SK-N-SH treated with all-trans-retinoic acid at 6 μM for 48 hours (cell line): ENCODE results near the gene MRPL42.

Experiments used
- ATAC-seq: fragments of 200-7000 bp; cut with Tn5 transposase; 3 replicates; pipeline ENCODE4 v1.9.1; 2020; ENCODE audit warnings: mild to moderate bottlenecking, moderate library complexity
- ARNTL ChIP-seq: fragments of 450-650 bp; formaldehyde crosslinking; IDR thresholded peaks from 2 replicates; pipeline ENCODE4 v1.5.0; 2020; ENCODE audit warnings: low read depth, mild to moderate bottlenecking, moderate library complexity, borderline replicate concordance
- BACH2 ChIP-seq: fragments of 250-450 bp; sonication (Bioruptor Pico); IDR thresholded peaks from 2 replicates; pipeline ENCODE4 v1.9.0; 2021; ENCODE audit warnings: mild to moderate bottlenecking, borderline replicate concordance
- CSDC2 ChIP-seq: fragments of 250-450 bp; sonication (Bioruptor Pico); IDR thresholded peaks from 2 replicates; pipeline ENCODE4 v1.5.0; 2020; ENCODE audit warnings: mild to moderate bottlenecking, moderate library complexity
- ESRRG ChIP-seq: fragments of 250-450 bp; sonication (Bioruptor Pico); IDR thresholded peaks from 2 replicates; pipeline ENCODE4 v1.6.1; 2021; ENCODE audit warnings: mild to moderate bottlenecking
- GLIS3 ChIP-seq: fragments of 250-450 bp; sonication (Bioruptor Pico); IDR thresholded peaks from 2 replicates; pipeline ENCODE4 v1.5.0; 2020; ENCODE audit warnings: mild to moderate bottlenecking, moderate library complexity
- ISL1 ChIP-seq: fragments of 250-450 bp; sonication (Bioruptor Pico); IDR thresholded peaks from 2 replicates; pipeline ENCODE4 v2.1.2; 2022; ENCODE audit warnings: mild to moderate bottlenecking, moderate library complexity
- OSR1 ChIP-seq: fragments of 250-450 bp; sonication (Bioruptor Pico); IDR thresholded peaks from 2 replicates; pipeline ENCODE4 v1.8.0; 2022; ENCODE audit warnings: moderate library complexity, mild to moderate bottlenecking, inconsistent platforms
- PPARA ChIP-seq: fragments of 250-450 bp; sonication (Bioruptor Pico); IDR thresholded peaks from 2 replicates; pipeline ENCODE4 v1.5.0; 2020; ENCODE audit warnings: mild to moderate bottlenecking, borderline replicate concordance
- SNAI2 ChIP-seq: fragments of 250-450 bp; sonication (Bioruptor Pico); IDR thresholded peaks from 2 replicates; pipeline ENCODE4 v1.5.0; 2020; ENCODE audit warnings: mild to moderate bottlenecking, moderate library complexity
- TCF4 ChIP-seq: fragments of 250-450 bp; sonication (Bioruptor Pico); IDR thresholded peaks from 2 replicates; pipeline ENCODE4 v1.8.0; 2021; ENCODE audit warnings: mild to moderate bottlenecking, moderate library complexity, borderline replicate concordance
- TOX ChIP-seq: fragments of 250-450 bp; sonication (Bioruptor Pico); IDR thresholded peaks from 2 replicates; pipeline ENCODE4 v1.8.0; 2021; ENCODE audit warnings: mild to moderate bottlenecking, moderate library complexity, borderline replicate concordance
- ZC3H10 ChIP-seq: fragments of 250-450 bp; sonication (Bioruptor Pico); IDR thresholded peaks from 2 replicates; pipeline ENCODE4 v1.5.1; 2021; ENCODE audit warnings: mild to moderate bottlenecking, moderate library complexity
- ZFP3 ChIP-seq: fragments of 250-450 bp; sonication (Bioruptor Pico); IDR thresholded peaks from 2 replicates; pipeline ENCODE4 v1.5.0; 2020; ENCODE audit warnings: mild to moderate bottlenecking, moderate library complexity
- ZFP30 ChIP-seq: fragments of 450-650 bp; formaldehyde crosslinking; IDR thresholded peaks from 2 replicates; pipeline ENCODE4 v1.5.0; 2022; ENCODE audit warnings: mild to moderate bottlenecking, moderate library complexity
- ZNF565 ChIP-seq: fragments of 450-650 bp; formaldehyde crosslinking; conservative IDR thresholded peaks from 2 replicates; pipeline ENCODE4 v1.5.0; 2020; ENCODE audit warnings: low read depth, mild to moderate bottlenecking, moderate library complexity
- ZNF70 ChIP-seq: fragments of 450-650 bp; formaldehyde crosslinking; IDR thresholded peaks from 2 replicates; pipeline ENCODE4 v1.5.0; 2020; ENCODE audit warnings: mild to moderate bottlenecking, moderate library complexity
- ZNF8 ChIP-seq: fragments of 450-650 bp; formaldehyde crosslinking; IDR thresholded peaks from 2 replicates; pipeline ENCODE4 v1.5.0; 2020; ENCODE audit warnings: mild to moderate bottlenecking, moderate library complexity
- TF ChIP-seq, protein P1 (sequence below): fragments of 250-450 bp; sonication (Bioruptor Pico); IDR thresholded peaks from 2 replicates; pipeline ENCODE4 v1.5.0; 2020; ENCODE audit warnings: mild to moderate bottlenecking, moderate library complexity
- TF ChIP-seq, protein P2 (sequence below): fragments of 250-450 bp; sonication (Bioruptor Pico); IDR thresholded peaks from 2 replicates; pipeline ENCODE4 v1.5.1; 2020; ENCODE audit warnings: low read depth, mild to moderate bottlenecking, moderate library complexity
- TF ChIP-seq, protein P3 (sequence below): fragments of 250-450 bp; sonication (Bioruptor Pico); IDR thresholded peaks from 2 replicates; pipeline ENCODE4 v1.5.1; 2021; ENCODE audit warnings: mild to moderate bottlenecking, moderate library complexity
- TF ChIP-seq, protein P4 (sequence below): fragments of 250-450 bp; sonication (Bioruptor Pico); IDR thresholded peaks from 2 replicates; pipeline ENCODE4 v1.8.0; 2020; ENCODE audit warnings: mild to moderate bottlenecking, moderate library complexity, borderline replicate concordance
- TF ChIP-seq, protein P5 (sequence below): fragments of 250-450 bp; sonication (Bioruptor Pico); IDR thresholded peaks from 2 replicates; pipeline ENCODE4 v1.8.0; 2021; ENCODE audit warnings: low read depth, mild to moderate bottlenecking, moderate library complexity, borderline replicate concordance

Gene MRPL42

DNA sequence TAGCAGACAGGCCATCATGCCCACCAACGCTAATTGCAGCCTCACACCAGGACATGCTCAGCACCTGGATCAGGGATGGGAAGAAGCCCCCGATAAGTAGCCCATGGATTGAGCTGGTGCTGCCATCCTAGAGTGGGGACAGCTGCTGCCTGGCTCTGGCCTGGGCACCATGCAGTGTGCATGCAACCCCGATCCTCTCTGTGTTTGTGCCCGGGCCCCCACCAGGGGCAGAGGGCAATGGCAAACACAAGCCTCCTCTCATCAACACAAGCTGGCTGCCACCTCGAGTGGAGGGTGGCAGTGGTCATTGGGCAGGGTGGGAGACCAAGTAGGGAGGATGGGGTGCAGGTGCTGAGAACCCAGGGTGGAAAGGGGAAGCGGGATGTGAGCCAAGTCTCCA lies 81.9 kb downstream of the MRPL42 start (continued):
- TF ChIP-seq, protein P1, sequence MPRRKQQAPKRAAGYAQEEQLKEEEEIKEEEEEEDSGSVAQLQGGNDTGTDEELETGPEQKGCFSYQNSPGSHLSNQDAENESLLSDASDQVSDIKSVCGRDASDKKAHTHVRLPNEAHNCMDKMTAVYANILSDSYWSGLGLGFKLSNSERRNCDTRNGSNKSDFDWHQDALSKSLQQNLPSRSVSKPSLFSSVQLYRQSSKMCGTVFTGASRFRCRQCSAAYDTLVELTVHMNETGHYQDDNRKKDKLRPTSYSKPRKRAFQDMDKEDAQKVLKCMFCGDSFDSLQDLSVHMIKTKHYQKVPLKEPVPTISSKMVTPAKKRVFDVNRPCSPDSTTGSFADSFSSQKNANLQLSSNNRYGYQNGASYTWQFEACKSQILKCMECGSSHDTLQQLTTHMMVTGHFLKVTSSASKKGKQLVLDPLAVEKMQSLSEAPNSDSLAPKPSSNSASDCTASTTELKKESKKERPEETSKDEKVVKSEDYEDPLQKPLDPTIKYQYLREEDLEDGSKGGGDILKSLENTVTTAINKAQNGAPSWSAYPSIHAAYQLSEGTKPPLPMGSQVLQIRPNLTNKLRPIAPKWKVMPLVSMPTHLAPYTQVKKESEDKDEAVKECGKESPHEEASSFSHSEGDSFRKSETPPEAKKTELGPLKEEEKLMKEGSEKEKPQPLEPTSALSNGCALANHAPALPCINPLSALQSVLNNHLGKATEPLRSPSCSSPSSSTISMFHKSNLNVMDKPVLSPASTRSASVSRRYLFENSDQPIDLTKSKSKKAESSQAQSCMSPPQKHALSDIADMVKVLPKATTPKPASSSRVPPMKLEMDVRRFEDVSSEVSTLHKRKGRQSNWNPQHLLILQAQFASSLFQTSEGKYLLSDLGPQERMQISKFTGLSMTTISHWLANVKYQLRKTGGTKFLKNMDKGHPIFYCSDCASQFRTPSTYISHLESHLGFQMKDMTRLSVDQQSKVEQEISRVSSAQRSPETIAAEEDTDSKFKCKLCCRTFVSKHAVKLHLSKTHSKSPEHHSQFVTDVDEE (CRISPR knock-in tag), result no peak
- TF ChIP-seq ZFP3 (CRISPR knock-in tag) (no peak), ZNF565 (CRISPR knock-in tag) (no peak)
- TF ChIP-seq, protein P2, sequence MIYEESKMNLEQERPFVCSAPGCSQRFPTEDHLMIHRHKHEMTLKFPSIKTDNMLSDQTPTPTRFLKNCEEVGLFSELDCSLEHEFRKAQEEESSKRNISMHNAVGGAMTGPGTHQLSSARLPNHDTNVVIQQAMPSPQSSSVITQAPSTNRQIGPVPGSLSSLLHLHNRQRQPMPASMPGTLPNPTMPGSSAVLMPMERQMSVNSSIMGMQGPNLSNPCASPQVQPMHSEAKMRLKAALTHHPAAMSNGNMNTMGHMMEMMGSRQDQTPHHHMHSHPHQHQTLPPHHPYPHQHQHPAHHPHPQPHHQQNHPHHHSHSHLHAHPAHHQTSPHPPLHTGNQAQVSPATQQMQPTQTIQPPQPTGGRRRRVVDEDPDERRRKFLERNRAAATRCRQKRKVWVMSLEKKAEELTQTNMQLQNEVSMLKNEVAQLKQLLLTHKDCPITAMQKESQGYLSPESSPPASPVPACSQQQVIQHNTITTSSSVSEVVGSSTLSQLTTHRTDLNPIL (CRISPR knock-in tag), result no peak

DNA sequence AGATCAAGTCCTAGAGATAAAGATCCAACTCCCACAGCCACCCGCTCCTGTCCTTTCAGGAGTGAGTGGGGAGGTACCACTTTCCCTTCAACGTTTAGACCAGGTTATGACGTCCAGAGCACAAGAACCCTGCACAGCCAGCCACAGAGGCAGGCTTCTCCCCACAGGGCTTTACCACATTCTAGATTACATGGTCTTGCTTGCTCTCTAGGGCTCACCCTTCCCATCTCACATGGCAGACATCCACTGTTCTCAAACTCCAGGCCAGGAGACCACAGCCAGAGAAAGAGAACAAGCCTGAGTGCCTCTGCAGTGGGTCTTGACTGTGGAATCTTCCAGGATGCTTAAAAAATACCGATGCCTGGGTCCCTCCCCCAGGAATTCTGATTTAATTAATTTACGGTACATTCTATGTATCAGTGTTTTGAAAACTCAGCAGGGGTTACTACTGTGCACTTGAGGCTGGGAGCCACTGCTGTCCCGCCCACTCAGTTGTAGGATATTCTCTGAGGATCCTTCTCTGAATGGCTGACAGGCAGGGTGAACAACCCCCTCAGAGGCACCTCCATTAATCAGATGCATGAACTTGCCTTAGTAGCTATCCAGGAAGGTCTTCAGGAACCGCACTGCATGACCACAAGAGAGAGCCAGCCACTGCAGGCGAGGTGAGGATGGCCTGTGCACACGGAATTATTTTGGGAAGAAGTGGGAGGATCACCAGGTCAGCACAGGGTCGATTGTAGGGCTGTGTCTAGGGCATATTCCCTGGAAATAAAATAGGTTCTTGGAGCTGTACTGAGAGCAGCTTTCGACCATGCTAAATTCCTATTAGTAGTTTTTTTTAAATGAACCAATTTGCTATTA lies 83.7 kb downstream of the MRPL42 start:
- TF ChIP-seq ARNTL (CRISPR knock-in tag) (no peak), ESRRG (CRISPR knock-in tag) (no peak), PPARA (CRISPR knock-in tag) (no peak), CSDC2 (CRISPR knock-in tag) (no peak), OSR1 (CRISPR knock-in tag) (no peak), ZNF565 (CRISPR knock-in tag) (no peak), GLIS3 (no peak), ZNF8 (CRISPR knock-in tag) (no peak), TCF4 (CRISPR knock-in tag) (no peak), TOX (CRISPR knock-in tag) (no peak), ISL1 (CRISPR knock-in tag) (no peak), SNAI2 (CRISPR knock-in tag) (no peak), BACH2 (CRISPR knock-in tag) (no peak), ZFP30 (no peak), ZC3H10 (CRISPR knock-in tag) (no peak), ZNF70 (no peak), ZFP3 (CRISPR knock-in tag) (no peak)
- TF ChIP-seq, protein P3, sequence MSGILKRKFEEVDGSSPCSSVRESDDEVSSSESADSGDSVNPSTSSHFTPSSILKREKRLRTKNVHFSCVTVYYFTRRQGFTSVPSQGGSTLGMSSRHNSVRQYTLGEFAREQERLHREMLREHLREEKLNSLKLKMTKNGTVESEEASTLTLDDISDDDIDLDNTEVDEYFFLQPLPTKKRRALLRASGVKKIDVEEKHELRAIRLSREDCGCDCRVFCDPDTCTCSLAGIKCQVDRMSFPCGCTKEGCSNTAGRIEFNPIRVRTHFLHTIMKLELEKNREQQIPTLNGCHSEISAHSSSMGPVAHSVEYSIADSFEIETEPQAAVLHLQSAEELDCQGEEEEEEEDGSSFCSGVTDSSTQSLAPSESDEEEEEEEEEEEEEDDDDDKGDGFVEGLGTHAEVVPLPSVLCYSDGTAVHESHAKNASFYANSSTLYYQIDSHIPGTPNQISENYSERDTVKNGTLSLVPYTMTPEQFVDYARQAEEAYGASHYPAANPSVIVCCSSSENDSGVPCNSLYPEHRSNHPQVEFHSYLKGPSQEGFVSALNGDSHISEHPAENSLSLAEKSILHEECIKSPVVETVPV, result no peak
- TF ChIP-seq, protein P4, sequence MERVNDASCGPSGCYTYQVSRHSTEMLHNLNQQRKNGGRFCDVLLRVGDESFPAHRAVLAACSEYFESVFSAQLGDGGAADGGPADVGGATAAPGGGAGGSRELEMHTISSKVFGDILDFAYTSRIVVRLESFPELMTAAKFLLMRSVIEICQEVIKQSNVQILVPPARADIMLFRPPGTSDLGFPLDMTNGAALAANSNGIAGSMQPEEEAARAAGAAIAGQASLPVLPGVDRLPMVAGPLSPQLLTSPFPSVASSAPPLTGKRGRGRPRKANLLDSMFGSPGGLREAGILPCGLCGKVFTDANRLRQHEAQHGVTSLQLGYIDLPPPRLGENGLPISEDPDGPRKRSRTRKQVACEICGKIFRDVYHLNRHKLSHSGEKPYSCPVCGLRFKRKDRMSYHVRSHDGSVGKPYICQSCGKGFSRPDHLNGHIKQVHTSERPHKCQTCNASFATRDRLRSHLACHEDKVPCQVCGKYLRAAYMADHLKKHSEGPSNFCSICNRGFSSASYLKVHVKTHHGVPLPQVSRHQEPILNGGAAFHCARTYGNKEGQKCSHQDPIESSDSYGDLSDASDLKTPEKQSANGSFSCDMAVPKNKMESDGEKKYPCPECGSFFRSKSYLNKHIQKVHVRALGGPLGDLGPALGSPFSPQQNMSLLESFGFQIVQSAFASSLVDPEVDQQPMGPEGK (CRISPR knock-in tag), result no peak
- TF ChIP-seq, protein P5, sequence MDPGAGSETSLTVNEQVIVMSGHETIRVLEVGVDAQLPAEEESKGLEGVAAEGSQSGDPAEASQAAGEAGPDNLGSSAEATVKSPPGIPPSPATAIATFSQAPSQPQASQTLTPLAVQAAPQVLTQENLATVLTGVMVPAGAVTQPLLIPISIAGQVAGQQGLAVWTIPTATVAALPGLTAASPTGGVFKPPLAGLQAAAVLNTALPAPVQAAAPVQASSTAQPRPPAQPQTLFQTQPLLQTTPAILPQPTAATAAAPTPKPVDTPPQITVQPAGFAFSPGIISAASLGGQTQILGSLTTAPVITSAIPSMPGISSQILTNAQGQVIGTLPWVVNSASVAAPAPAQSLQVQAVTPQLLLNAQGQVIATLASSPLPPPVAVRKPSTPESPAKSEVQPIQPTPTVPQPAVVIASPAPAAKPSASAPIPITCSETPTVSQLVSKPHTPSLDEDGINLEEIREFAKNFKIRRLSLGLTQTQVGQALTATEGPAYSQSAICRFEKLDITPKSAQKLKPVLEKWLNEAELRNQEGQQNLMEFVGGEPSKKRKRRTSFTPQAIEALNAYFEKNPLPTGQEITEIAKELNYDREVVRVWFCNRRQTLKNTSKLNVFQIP (CRISPR knock-in tag), result no peak
- TF ChIP-seq, all 23 proteins: peak for 0
- no peak for ATAC-seq

DNA sequence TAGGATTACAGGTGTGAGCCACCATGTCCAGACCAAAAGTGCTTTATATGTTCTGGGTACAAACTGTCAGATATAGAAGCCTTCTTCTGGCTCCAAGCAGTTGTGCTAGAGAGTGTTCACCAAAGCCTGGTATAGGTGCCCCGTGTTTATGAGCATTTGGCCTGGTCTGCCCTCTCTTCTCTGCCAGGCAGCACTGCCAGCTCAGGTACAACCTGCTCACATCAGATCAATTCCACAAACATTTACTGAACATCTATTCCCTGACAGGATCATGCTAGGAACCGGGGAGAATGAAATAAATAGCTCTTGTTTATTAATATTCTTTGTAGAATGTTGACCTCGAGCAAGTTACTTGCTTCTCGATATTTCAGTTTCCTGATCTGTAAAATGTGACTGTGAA lies 85.1 kb downstream of the MRPL42 start:
- ATAC-seq, result no peak
- TF ChIP-seq, protein P4 (CRISPR knock-in tag), result no peak
- TF ChIP-seq ZNF8 (CRISPR knock-in tag) (no peak), ZFP30 (no peak), OSR1 (CRISPR knock-in tag) (no peak), ESRRG (CRISPR knock-in tag) (no peak), ISL1 (CRISPR knock-in tag) (no peak)
- TF ChIP-seq, protein P2 (CRISPR knock-in tag), result no peak
